A673 (cell line): Measurements from ENCODE around the gene DGKQ. TPM values are rescaled to one million over a fixed set of nuclear protein-coding genes. Genes with fewer than 3 reads are reported as not detected.
"Not testable (repeated sequence)": the region's sequence is repeated elsewhere in the genome, so short reads cannot be mapped to it uniquely, and the experiment has no call there.

ENCODE experiments used
- BruUV-seq: library from RNA; stranded (reverse); fragments of 400-500 nt; replicated peaks from 2 replicates; lab custom pipeline; 2021; lab: Mats Ljungman, UMichigan
- CTCF ChIA-PET: fragments of 300-600 bp; sonication (Branson Sonifier 250); formaldehyde crosslinking; loops from one replicate; lab custom pipeline; 2022; ENCODE audit warnings: antibody characterized with exemption; lab: Charles Lee
- POLR2A ChIA-PET: fragments of 300-600 bp; sonication (Branson Sonifier 250); formaldehyde crosslinking; loops from one replicate; lab custom pipeline; 2022; ENCODE audit warnings: antibody characterized with exemption; ENCODE audit not compliant: low non-redundant PET; lab: Charles Lee
- DNase-seq: peaks from one replicate; pipeline ENCODE4 v3.0.0-alpha.2; 2015; ENCODE audit warnings: low spot score
- H3K27ac ChIP-seq: fragments of 200-600 bp; sonication (generic); 2 replicates; pipeline ENCODE4 v1.5.1; 2016; ENCODE audit warnings: mixed run types, low read depth, mild to moderate bottlenecking, mixed read lengths, antibody characterized with exemption, low read length; ENCODE audit not compliant: poor library complexity, severe bottlenecking
- H3K27me3 ChIP-seq: fragments of 200-600 bp; sonication (generic); replicated peaks from 2 replicates; pipeline ENCODE4 v1.6.1; 2017; ENCODE audit warnings: mixed run types, low read depth, mild to moderate bottlenecking, mixed read lengths, antibody characterized with exemption, low read length; ENCODE audit not compliant: insufficient read depth, poor library complexity
- H3K36me3 ChIP-seq: fragments of 200-600 bp; sonication (generic); 2 replicates; pipeline ENCODE4 v1.6.1; 2016; ENCODE audit warnings: mixed run types, mild to moderate bottlenecking, mixed read lengths, antibody characterized with exemption, low read length; ENCODE audit not compliant: insufficient read depth, poor library complexity, severe bottlenecking
- H3K4me1 ChIP-seq: fragments of 200-600 bp; sonication (generic); 2 replicates; pipeline ENCODE4 v1.6.1; 2017; ENCODE audit warnings: mixed run types, mild to moderate bottlenecking, mixed read lengths, antibody characterized with exemption, low read length; ENCODE audit not compliant: insufficient read depth, poor library complexity, severe bottlenecking
- H3K4me3 ChIP-seq: fragments of 200-600 bp; sonication (generic); 2 replicates; pipeline ENCODE4 v1.5.1; 2016; ENCODE audit warnings: low read depth, mixed run types, mild to moderate bottlenecking, mixed read lengths, low read length; ENCODE audit not compliant: poor library complexity, severe bottlenecking
- H3K9me3 ChIP-seq: fragments of 200-600 bp; sonication (generic); 2 replicates; pipeline ENCODE4 v1.6.1; 2016; ENCODE audit warnings: mixed run types, low read depth, mild to moderate bottlenecking, mixed read lengths, antibody characterized with exemption, low read length; ENCODE audit not compliant: poor library complexity, severe bottlenecking
- CTCF ChIP-seq: fragments of 300-800, 200-600 bp; sonication (generic); conservative IDR thresholded peaks from 2 replicates; pipeline ENCODE4 v1.5.1; 2017; ENCODE audit warnings: low read depth, mild to moderate bottlenecking, antibody characterized with exemption, low read length, moderate library complexity, mixed read lengths
- EZH2 ChIP-seq: fragments of 200-600 bp; sonication (generic); IDR thresholded peaks from 2 replicates; pipeline ENCODE4 v1.6.1; 2017; ENCODE audit warnings: borderline replicate concordance, low read depth, mild to moderate bottlenecking, mixed read lengths, antibody characterized with exemption, low read length; ENCODE audit not compliant: poor library complexity, severe bottlenecking
- intact Hi-C: fragments of 100-400 bp; cut with micrococcal nuclease; formaldehyde crosslinking; loops from one replicate; pipeline ENCODE4 v1.10.0; 2022; ENCODE audit not compliant: unreplicated experiment
- total RNA-seq: library from RNA; stranded (reverse); gene quantifications from 2 replicates; pipeline ENCODE4 v1.2.3, GENCODE V29; 2021

DGKQ gene
- total RNA-seq, 1 experiment from 2014 or later: 8.8 TPM

DNA sequence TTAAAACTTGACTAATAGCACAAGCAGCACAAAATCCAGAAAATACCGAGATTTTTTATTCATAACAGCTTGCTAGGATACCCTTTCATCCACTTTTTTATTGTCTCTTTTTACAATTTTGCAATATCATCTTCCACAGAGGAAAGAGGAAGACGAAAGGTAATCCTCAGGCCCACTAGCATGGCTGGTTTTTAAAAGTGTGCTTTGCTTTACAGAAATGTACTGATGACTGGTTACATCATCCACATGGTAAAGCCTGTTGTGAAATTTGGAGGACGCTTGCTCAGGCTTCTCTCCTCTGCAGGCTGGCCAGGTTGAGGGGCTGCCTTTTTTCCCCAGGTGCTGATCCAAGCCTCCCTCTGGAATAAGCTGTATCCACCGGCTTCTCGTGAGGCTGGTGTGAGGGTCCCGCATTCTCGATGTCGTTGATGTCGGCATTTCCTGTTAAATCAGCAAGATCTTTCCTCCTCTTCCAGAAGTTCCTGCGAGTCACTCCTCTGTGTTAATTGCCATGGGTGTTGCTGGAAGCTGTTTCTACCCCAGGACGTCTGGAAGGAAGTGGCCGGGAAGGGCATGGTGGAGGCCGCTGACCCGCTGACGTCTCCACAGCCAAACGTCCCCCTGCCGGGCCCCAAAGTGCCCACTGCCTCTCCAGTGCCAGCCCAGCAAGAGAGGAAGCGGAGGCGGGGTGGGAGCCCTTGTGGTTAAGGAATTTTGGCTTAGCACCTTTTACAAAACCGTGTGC lies 5.8 kb upstream of the DGKQ start:
- Histone ChIP-seq H3K9me3 (no peaks in the 10 kb centered on the region), H3K4me3 (no peak overlapping the region), H3K4me1 (peaks cover 8% of the 10 kb centered on the region), H3K27ac (peak overlapping the region; percentile 66), H3K36me3 (no peaks in the 10 kb centered on the region), H3K27me3 (no peaks in the 10 kb centered on the region)
- DNase-seq: no peak
- TF ChIP-seq CTCF (no peak), EZH2 (no peak)
- intact Hi-C loops: no loop called here
- POLR2A ChIA-PET: no interaction called here
- CTCF ChIA-PET: no interaction called here
- no TSS peak for BruUV-seq

GRCh38 chr4:976016-976415 lies 2.6 kb upstream of the DGKQ start:
- DNase-seq, H3K27ac ChIP-seq, H3K36me3 ChIP-seq, POLR2A ChIA-PET, H3K4me1 ChIP-seq, intact Hi-C loops, H3K9me3 ChIP-seq, H3K4me3 ChIP-seq, H3K27me3 ChIP-seq, BruUV-seq, CTCF ChIA-PET: not testable (repeated sequence)

GRCh38 chr4:974668-975067 lies 1.3 kb upstream of the DGKQ start:
- POLR2A ChIA-PET: no interaction called here
- H3K36me3 ChIP-seq: no peaks in the 10 kb centered on the region
- CTCF ChIA-PET: no interaction called here
- H3K27ac ChIP-seq: no peak overlapping the region
- no TSS peak for BruUV-seq
- no peak for TF ChIP-seq CTCF
- no peak for TF ChIP-seq EZH2
- no peaks in the 10 kb centered on the region for H3K9me3 ChIP-seq
- DNase-seq: no peak
- H3K4me1 ChIP-seq: peaks cover 8% of the 10 kb centered on the region
- H3K27me3 ChIP-seq: no peaks in the 10 kb centered on the region
- intact Hi-C loops: no loop called here
- H3K4me3 ChIP-seq: no peak overlapping the region
